Limb (tissue), 2 donors: ENCODE measurements around the gene TRAPPC14.
A peak's percentile ranks its signal among the peaks of the same experiment; 100 is the strongest.

Source experiments
- DNase-seq, 2 donors: peaks; one replicate each; pipeline ENCODE4 v3.0.0-alpha.2; 2016; ENCODE audit errors: extremely low spot score in 2 of 2

Gene TRAPPC14

GRCh38 chr7:100126239-100126930, 32.1 kb downstream of the TRAPPC14 start:
- DNase-seq: no peak

- DNase-seq: no peak
These were observed 34.0 kb downstream of the TRAPPC14 start for GRCh38 chr7:100124301-100125230.

- no peak for DNase-seq
These were observed 36.0 kb downstream of the TRAPPC14 start for GRCh38 chr7:100122568-100122967.

- DNase-seq: no peak
These were observed 36.5 kb downstream of the TRAPPC14 start for GRCh38 chr7:100122067-100122466.

- no peak for DNase-seq
These were observed 37.8 kb downstream of the TRAPPC14 start for GRCh38 chr7:100120733-100121036.

GRCh38 chr7:100119970-100120732, 38.4 kb downstream of the TRAPPC14 start:
- DNase-seq: peak; percentile 77 to 85

GRCh38 chr7:100119072-100119969, 39.2 kb downstream of the TRAPPC14 start, which contains the start of the genes CNPY4 and TAF6:
TSS of gene CNPY4 (plus strand) at chr7:100119634. CDS start at chr7:100119745, 111 bp downstream.
TSS of gene TAF6 (minus strand) at chr7:100119358. CDS start at chr7:100114209, 5,149 bp downstream.
- DNase-seq: peak; percentile 95 to 98

GRCh38 chr7:100118388-100119071, 40.0 kb downstream of the TRAPPC14 start:
- DNase-seq: no peak

GRCh38 chr7:100115026-100115425, 43.5 kb downstream of the TRAPPC14 start:
- DNase-seq: no peak

- DNase-seq: no peak
These were observed 46.6 kb downstream of the TRAPPC14 start for GRCh38 chr7:100111914-100112313.

GRCh38 chr7:100111156-100111555, 47.4 kb downstream of the TRAPPC14 start:
- DNase-seq: no peak

GRCh38 chr7:100109521-100110163, 48.9 kb downstream of the TRAPPC14 start:
- DNase-seq: no peak

GRCh38 chr7:100107890-100108289, 50.6 kb downstream of the TRAPPC14 start:
- no peak for DNase-seq

- no peak for DNase-seq
These were observed 51.3 kb downstream of the TRAPPC14 start for GRCh38 chr7:100107125-100107737.

GRCh38 chr7:100106633-100107032, 51.9 kb downstream of the TRAPPC14 start:
- no peak for DNase-seq

GRCh38 chr7:100105534-100105933, 53.0 kb downstream of the TRAPPC14 start:
- no peak for DNase-seq
